Stimulated activated CD8-positive, alpha-beta memory T cell treated with anti-CD3 and anti-CD28 coated beads, Interleukin-15, amount 100 ng/mL, for 1 hour (primary cell): Measurements from ENCODE around the gene TPI1.
"Not testable (repeated sequence)": the region's sequence is repeated elsewhere in the genome, so short reads cannot be mapped to it uniquely, and the experiment has no call there.

Experiments used
- DNase-seq: peaks from one replicate; pipeline ENCODE4 v3.0.0-alpha.2; 2020; ENCODE audit warnings: low read depth

Gene TPI1

GRCh38 chr12:6847676-6848075 lies 19.7 kb upstream of the TPI1 start:
- no peak for DNase-seq

DNA sequence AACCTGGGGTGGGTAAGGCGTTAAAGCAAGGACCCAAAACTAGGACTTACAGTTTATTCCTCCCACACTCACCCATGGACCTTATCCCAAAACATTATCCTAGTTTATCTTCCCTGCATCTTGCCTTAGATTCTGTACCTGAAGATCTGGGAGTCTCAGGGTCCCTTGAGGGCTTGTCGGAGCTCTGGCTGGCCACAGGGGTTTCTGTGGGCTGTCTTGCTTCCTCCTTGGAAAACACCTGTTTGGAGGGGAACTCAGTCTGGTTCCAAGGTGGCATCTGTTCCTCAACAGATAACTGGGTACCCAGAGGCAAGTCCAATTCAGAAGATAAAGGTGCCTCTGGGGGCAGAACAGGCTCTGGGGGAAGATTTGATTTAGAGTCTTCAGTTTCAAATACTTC lies 17.9 kb upstream of the TPI1 start:
- no peak for DNase-seq

GRCh38 chr12:6849976-6850560 lies 17.3 kb upstream of the TPI1 start:
- no peak for DNase-seq

DNA sequence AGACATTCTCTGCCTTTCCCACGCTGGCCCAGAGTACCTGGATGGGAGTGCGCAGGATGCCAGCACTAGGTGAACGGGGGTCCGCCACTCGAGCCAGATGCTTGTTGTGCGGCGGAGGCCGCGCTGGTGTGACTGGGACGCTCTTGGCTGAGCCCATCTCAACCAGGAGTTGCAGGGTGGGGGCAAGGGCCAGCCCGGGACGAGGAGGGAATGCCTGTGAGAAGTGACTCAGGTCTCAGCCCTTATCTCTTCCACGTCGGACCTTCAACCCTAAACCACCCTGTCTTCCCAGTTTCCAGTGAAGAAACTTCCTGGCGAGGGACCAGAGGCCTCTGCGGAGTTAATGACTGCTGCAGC lies 16.6 kb upstream of the TPI1 start:
- no peak for DNase-seq

GRCh38 chr12:6851153-6851920 lies 16.0 kb upstream of the TPI1 start, which contains the start of gene CDCA3:
TSS of gene CDCA3 (minus strand) at chr12:6851286. CDS start at chr12:6850952, 334 bp downstream.
- peak; percentile 82 for DNase-seq

- peak; percentile 91 for DNase-seq
These were observed 15.2 kb upstream of the TPI1 start, which contains the start of gene USP5 for GRCh38 chr12:6851921-6852650. TSS of gene USP5 (plus strand) at chr12:6852150. CDS start at chr12:6852180, 30 bp downstream.

- no peak for DNase-seq
These were observed 14.5 kb upstream of the TPI1 start for GRCh38 chr12:6852651-6853354.

DNA sequence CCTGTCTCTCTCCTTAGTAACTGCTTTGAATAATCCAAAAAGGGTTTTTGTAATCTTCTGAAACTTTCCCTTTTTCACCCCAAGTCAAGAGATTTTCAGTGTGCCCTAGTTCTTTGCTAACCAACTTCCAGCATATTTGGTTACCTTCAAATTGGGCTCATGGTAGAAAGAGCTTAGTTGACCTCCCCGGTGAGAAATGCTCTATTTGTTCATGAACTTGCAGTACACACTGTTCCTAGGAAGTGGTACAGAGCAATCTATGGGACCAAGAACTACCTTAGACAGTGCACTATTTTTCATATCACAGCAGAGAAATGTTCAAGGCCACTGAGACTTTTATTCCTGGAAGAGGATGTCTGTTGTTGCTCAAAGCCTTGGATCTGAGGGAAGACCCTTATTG lies 13.7 kb upstream of the TPI1 start:
- no peak for DNase-seq

DNA sequence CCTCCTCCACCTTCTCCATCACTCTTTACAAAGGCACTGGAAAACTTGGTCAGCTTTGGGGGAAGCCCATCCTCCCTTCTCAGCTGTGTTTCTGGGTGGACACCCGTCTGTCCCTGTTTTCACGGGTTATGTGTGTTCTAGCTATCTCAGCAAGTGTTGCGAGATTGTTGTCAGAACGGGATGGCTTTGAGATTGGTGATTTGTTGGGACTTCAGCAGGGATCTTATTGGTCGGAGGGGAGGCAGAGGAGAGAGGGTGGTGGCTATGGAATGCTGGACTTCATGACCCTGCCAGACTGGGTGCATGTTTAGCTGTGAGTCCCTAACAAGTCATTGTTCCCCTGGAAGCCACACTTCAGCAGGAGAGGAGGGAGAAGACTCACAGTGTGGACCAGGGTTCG lies 13.3 kb upstream of the TPI1 start:
- no peak for DNase-seq

- DNase-seq: no peak
These were observed 12.0 kb upstream of the TPI1 start for GRCh38 chr12:6855322-6855721.

DNA sequence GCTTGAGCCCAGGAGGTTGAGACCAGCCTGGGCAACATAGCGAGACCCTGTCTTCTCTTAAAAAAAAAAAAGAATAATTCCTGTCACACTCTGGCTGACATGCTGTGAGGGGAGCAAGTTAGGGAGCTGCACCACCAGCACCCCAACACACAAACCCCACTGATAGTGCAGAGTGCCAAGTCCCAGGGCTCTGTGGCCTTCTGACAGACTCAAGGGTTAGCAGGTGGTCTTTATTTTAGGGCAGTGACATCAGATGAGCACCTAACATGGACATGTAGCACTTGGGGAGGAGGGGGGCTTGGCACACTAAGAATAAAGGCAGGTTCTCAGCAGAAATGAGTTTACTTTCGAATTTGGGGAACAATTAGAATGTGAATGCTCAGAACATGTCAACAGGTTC lies 8.5 kb upstream of the TPI1 start:
- DNase-seq: no peak

GRCh38 chr12:6860116-6860515 lies 7.2 kb upstream of the TPI1 start:
- DNase-seq: no peak

DNA sequence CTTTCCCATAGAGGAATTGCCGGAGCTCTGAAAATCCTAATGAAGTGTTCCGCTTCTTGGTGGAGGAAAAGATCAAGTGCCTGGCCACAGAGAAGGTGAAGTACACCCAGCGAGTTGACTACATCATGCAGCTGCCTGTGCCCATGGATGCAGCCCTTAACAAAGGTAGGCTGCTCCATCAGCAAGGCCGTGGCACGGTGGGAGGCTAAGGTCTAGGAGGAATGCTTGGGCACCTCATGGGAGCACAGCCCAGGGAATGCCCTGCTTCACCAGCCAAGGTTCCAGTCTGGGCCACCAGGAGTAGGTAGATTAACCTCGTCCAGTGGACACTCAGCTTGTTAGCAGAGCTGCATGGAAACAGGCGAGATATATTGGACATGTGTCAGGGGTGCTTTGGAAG lies 6.4 kb upstream of the TPI1 start:
- no peak for DNase-seq

GRCh38 chr12:6861391-6861790 lies 5.9 kb upstream of the TPI1 start:
- DNase-seq: no peak

- DNase-seq: no peak
These were observed 4.3 kb upstream of the TPI1 start for GRCh38 chr12:6863033-6863432.

GRCh38 chr12:6863586-6864321 lies 3.6 kb upstream of the TPI1 start:
- DNase-seq: no peak

DNA sequence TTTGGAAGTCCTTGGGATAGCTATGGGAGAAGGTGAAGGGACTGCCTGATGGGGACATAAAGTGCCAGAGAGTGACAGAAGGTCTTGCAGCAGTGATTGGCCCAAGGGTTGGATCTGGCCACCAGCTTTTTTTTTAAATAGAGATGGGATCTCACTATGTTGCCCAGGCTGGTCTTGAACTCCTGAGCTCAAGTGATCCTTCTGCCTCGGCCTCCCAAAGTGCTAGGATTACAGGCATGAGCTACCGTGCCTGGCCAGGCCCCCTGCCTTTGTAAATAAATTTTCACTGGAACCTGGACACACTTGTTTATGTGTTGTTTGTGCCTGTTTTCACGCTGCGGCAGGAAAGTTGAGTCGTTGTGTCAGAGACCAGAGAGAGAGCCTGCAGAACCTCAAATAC lies 2.0 kb upstream of the TPI1 start:
- not testable (repeated sequence) for DNase-seq

GRCh38 chr12:6866163-6866919 lies 990 bp upstream of the TPI1 start:
- no peak for DNase-seq

- no peak for DNase-seq
These were observed 365 bp upstream of the TPI1 start for GRCh38 chr12:6866920-6867412.

DNA sequence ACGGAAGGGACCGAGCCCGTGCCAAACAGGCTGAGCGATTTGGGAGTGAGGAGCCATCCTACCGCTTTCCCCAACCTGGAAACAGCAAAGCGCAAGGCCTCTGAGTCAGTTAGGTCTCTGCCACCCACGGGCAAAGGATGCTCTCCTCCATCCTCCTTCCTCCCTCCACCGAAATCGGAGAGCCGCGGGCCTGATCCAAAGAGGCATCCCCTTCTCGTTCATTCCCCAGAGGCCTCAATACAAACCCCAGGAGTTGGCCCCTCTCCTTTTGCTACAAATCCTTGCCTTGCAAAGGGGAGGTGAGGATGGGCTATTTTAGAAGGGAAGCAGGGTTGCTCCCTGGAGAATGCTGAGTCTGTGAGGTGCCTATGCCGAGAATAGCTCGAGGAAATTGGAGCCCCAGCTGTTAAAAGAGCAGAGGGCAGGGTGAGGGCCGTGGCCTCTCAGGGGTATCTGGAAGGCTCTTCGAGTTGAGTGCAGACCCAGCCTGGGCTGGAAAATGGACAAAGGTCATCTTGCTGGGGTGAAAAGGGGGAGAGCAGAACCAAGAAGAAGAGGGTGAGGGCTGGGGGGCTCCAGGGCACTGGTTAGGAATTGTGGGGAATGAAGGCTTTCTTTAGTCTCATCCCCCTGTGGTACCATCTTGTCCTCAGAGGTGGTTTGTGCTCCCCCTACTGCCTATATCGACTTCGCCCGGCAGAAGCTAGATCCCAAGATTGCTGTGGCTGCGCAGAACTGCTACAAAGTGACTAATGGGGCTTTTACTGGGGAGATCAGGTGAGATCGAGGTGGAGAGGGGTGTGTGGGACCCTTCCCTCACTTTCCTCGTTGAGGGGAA lies 1.1 kb downstream of the TPI1 start:
- DNase-seq: no peak
